Naive thymus-derived CD8-positive, alpha-beta T cell (primary cell): ENCODE data around the gene CYP24A1. TPM values are rescaled to one million over a fixed set of nuclear protein-coding genes. Genes with fewer than 3 reads are reported as not detected.

Experiments used
- ATAC-seq, 2 donors: fragments of 150-1000 bp; cut with Tn5 transposase in 1 of 2; sonication (Bioruptor Pico), chemical (Tn5 transposase) in 1 of 2; 1 replicate in 1 of 2; 2 replicates in 1 of 2; pipeline ENCODE4 v1.10.0; 2021; ENCODE audit warnings: mild to moderate bottlenecking in 2 of 2, moderate library complexity in 2 of 2
- POLR2A ChIA-PET: fragments of 350-600 bp; sonication (Branson Sonifier 250); formaldehyde crosslinking; loops from one replicate; lab custom pipeline; 2021; ENCODE audit warnings: antibody characterized with exemption; lab: Charles Lee
- DNase-seq, 10 donors: peaks; one replicate each; pipeline versions ENCODE4 v3.0.0 to v3.0.0-alpha.2; 2020 to 2022
- H3K27ac Mint-ChIP-seq, 10 donors: one replicate each; pipeline ENCODE4 v1.8.0; 2020 to 2022; ENCODE audit warnings: mild to moderate bottlenecking in 10 of 10, mixed read lengths in 10 of 10, moderate library complexity in 4 of 10, inconsistent platforms in 1 of 10
- H3K27me3 Mint-ChIP-seq, 5 donors: one replicate each; pipeline ENCODE4 v1.8.0; 2021 to 2022; ENCODE audit warnings: mixed read lengths in 5 of 5
- H3K36me3 Mint-ChIP-seq, 3 donors: one replicate each; pipeline ENCODE4 v1.8.0; 2020 to 2022; ENCODE audit warnings: mixed read lengths in 3 of 3, mild to moderate bottlenecking in 2 of 3, inconsistent platforms in 1 of 3
- H3K4me1 Mint-ChIP-seq, 4 donors: one replicate each; pipeline ENCODE4 v1.8.0; 2021 to 2022; ENCODE audit warnings: mixed read lengths in 4 of 4
- H3K4me3 Mint-ChIP-seq, 10 donors: one replicate each; pipeline ENCODE4 v1.8.0; 2020 to 2022; ENCODE audit warnings: mild to moderate bottlenecking in 10 of 10, mixed read lengths in 10 of 10, moderate library complexity in 6 of 10, inconsistent platforms in 1 of 10
- H3K9me3 Mint-ChIP-seq, 9 donors: one replicate each; pipeline ENCODE4 v1.8.0; 2020 to 2022; ENCODE audit warnings: mixed read lengths in 9 of 9, mild to moderate bottlenecking in 3 of 9, inconsistent platforms in 1 of 9, moderate library complexity in 1 of 9
- polyA plus RNA-seq, 3 donors: library from polyadenylated mRNA; unstranded; fragments of 300-500 nt; fragmentation: Illumina TruSeq; gene quantifications; one replicate each; pipeline ENCODE4 v1.2.3, GENCODE V29; 2021
- total RNA-seq, 8 experiments: library from RNA in 2 of 8; stranded (reverse) in 2 of 8; gene quantifications; one replicate each; pipeline ENCODE4 v1.2.3 and lab custom pipeline; 2021 to 2026

Gene CYP24A1
- total RNA-seq: under 1 TPM in 1 of 2 experiments, not detected in 1; 0.47 TPM
- polyA plus RNA-seq: not detected
- total RNA-seq (lab: John Stamatoyannopoulos, UW): 0 to 0.17 (median 0.04) reads per million in 6 experiments

DNA sequence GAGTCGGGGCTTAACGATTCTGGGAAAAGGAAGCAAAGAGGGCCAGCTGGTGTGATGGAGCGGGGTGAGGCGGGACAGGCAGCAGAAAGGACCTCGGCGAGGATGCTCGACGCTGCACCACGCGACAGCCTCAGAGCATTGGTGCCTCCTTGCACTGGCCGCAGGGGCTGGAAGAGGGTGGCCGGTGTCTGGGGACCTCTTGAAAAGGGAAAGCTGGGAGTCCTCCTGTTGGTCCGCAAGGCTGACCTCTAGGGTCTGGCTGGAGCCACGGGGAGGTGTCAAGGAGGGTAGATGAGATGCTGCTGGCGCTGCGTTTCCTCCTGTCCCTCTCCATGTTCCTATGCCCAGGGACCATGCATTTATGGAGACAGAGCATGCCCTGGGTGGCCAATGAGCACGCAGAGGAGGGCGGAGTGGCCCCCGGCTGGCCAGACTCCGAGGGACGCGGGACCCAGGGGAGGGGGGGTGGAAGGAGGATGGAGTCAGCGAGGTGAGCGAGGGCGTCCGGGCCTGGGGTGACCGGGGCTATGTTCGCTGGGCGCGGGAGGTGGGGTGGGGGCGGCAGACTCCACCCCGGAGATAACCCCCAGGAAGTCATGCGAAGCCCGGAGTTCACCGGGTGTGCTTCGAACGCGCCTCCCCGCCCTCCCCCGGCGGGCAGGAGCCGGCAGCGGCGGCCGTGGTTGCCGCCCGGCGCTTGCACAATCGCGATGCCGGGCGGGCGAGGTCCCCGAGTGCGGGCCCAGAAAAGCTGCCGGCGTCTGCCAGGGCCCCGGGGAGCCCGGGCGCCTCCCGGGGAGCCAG, at the start of gene CYP24A1:
Gene CYP24A1 (minus strand): TSS at position 334 of the 804 bp plus-strand sequence. CDS start 407 bp downstream, outside the sequence.
- DNase-seq (no peak), ATAC-seq (peak; percentile 44 to 56)
- Mint-ChIP-seq H3K4me1 (peaks cover 15 to 27% (median 24%) of the 10 kb centered on the region in 4 donors), H3K9me3 (peaks cover 0 to 2% (median 0%) of the 10 kb centered on the region in 9 donors), H3K27me3 (peaks cover 42 to 75% (median 70%) of the 10 kb centered on the region in 5 donors), H3K36me3 (no peaks in the 10 kb centered on the region), H3K27ac (peak within 1 kb of the TSS in 1 of 10 donors; percentile 21), H3K4me3 (peak within 1 kb of the TSS; percentile 56 to 81 (median 74))
- POLR2A ChIA-PET: no interaction called here

- peak overlapping the region in 1 of 10 donors; percentile 38 for H3K4me3 Mint-ChIP-seq
- ATAC-seq (no peak), DNase-seq (no peak)
- H3K36me3 Mint-ChIP-seq: peaks cover 0 to 6% (median 5%) of the 10 kb centered on the region in 3 donors
- POLR2A ChIA-PET: no interaction called here
- peaks cover 0 to 9% (median under 1%) of the 10 kb centered on the region in 9 donors for H3K9me3 Mint-ChIP-seq
- H3K27me3 Mint-ChIP-seq: peaks cover 0 to 1% (median 0%) of the 10 kb centered on the region in 5 donors
- peaks cover 17 to 27% (median 22%) of the 10 kb centered on the region in 4 donors for H3K4me1 Mint-ChIP-seq
- H3K27ac Mint-ChIP-seq: peak overlapping the region in 3 of 10 donors; percentile 71 to 86 (median 74)
Measured at GRCh38 chr20:54223285-54223684, 49.5 kb upstream of the CYP24A1 start.

DNA sequence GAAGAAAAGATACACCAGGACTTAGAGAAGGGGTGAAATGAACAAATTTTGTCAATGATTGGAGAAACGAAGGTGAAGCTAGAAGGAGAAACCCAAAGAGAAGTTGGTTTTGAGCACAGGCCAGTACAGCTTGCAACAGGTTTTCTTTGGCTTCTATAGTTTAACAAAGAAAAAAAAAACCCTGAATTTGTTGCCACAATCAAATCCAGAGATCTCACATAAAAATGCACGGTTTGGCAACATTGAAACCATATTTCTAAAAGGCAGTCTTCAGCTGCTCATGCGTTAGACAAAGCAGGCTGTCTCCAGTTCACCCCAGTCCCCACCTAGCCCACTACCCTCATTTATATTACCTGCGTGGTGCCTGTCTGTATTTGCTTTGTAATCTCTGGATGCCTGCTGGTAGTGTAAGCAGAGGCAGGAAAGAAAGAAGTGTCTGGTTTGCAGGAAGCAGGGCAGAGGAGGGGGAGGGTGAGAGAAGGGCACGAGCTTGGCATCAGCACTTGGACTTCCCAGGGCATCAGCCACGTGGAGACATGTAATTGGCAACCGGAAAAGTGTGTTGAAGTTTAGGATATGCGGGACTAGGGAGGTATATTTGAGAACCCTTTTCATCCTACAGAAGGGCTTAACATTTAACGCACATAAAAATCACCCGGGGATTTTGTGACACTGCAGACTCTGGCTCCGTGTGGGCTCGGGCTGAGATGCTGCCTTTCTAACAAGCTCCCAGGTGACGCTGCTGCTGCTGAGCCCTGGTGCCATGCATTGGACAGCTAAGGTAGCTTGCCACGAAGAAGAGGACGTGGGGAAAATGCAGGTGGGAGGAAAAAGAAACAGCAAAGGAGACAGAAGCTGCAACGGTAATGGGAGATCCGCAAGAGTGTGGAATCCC, 48.5 kb upstream of the CYP24A1 start:
- Mint-ChIP-seq H3K27ac (peak overlapping the region; percentile 80 to 94 (median 88)), H3K4me1 (peaks cover 17 to 27% (median 22%) of the 10 kb centered on the region in 4 donors), H3K36me3 (peaks cover 0 to 12% (median under 1%) of the 10 kb centered on the region in 3 donors), H3K27me3 (peaks cover 0 to under 1% (median 0%) of the 10 kb centered on the region in 5 donors), H3K4me3 (peak overlapping the region in 5 of 10 donors; percentile 47 to 83 (median 74)), H3K9me3 (peaks cover 0 to 3% (median 0%) of the 10 kb centered on the region in 9 donors)
- POLR2A ChIA-PET: interaction anchor here (0.8 to 1.3 kb wide), 3 partner anchors 10 to 14 kb away, joined by 3 to 7 read pairs (median 4); partner anchors contain the start of gene PFDN4
- DNase-seq (no peak), ATAC-seq (peak in 1 of 2 donors; percentile 23)

- H3K9me3 Mint-ChIP-seq: no peaks in the 10 kb centered on the region
- DNase-seq (peak in 5 of 10 donors; percentile 7 to 48 (median 28)), ATAC-seq (peak; percentile 87 to 97)
- peaks cover 0 to 19% (median 5%) of the 10 kb centered on the region in 3 donors for H3K36me3 Mint-ChIP-seq
- H3K27me3 Mint-ChIP-seq: no peaks in the 10 kb centered on the region
- POLR2A ChIA-PET: interaction anchor here (1.3 kb wide), 2 partner anchors 9 to 13 kb away, joined by 4 to 7 read pairs; partner anchors contain the start of gene PFDN4
- peak overlapping the region; percentile 80 to 94 (median 88) for H3K27ac Mint-ChIP-seq
- peaks cover 17 to 28% (median 23%) of the 10 kb centered on the region in 4 donors for H3K4me1 Mint-ChIP-seq
- peak overlapping the region in 8 of 10 donors; percentile 40 to 83 (median 58) for H3K4me3 Mint-ChIP-seq
Measured at GRCh38 chr20:54221353-54221752, 47.6 kb upstream of the CYP24A1 start.

DNA sequence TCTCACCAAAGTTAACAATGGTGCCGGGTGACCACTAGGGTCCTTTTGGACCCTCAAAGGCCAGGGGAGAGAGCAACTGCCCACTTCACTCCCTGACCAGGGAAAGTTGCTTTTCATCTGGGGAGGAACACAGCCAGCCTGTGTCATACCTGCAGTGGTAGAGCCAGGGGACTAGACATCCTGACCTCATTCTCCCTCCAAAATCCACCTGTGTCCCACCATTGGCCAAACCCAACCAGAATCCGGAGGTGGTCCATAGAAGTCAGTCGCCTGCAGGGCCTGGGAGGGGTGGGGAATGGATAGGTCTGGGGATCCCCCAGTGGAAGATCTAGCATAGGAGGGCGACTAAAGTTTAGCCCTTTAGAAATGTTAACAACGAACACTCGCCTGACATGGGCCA, 46.9 kb upstream of the CYP24A1 start:
- peaks cover 0 to 26% (median 11%) of the 10 kb centered on the region in 3 donors for H3K36me3 Mint-ChIP-seq
- peaks cover 17 to 29% (median 24%) of the 10 kb centered on the region in 4 donors for H3K4me1 Mint-ChIP-seq
- no peaks in the 10 kb centered on the region for H3K9me3 Mint-ChIP-seq
- peak overlapping the region in 6 of 10 donors; percentile 3 to 92 (median 58) for H3K27ac Mint-ChIP-seq
- POLR2A ChIA-PET: interaction anchor here (1.3 kb wide), 2 partner anchors 8 to 13 kb away, joined by 4 to 7 read pairs; partner anchors contain the start of gene PFDN4
- H3K4me3 Mint-ChIP-seq: no peak overlapping the region
- DNase-seq: no peak
- no peak for ATAC-seq
- H3K27me3 Mint-ChIP-seq: no peaks in the 10 kb centered on the region

DNA sequence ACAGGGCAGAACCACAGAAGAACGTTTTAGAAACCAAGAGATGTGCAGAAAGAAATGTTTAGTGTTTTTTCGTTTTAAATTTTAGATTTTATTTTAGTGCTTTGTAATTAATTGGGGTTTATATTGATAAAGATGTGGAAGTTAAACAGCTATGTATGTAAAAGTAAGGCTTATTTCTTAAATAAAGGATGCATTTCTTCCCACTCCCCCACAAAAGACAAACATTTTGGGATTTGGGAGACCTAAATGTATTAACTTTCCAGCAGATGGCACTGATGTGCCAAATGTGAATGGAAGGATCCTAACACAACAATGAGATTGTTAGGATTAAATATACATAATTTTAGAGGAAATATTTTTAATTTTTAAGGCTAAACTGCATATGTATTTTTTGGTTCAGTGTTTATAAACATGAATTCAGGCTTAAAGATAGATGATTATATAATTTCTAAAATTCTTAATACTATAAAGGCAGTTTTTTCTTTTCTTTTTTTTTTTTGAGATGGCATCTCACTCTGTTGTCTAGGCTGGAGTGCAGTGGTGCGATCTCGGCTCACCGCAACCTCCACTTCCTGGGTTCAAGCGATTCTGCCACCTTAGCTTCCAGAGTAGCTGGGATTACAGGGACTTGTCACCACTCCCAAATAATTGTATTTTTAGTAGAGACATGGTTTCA, 46.1 kb upstream of the CYP24A1 start:
- H3K27ac Mint-ChIP-seq: no peak overlapping the region
- peaks cover 19 to 37% (median 24%) of the 10 kb centered on the region in 4 donors for H3K4me1 Mint-ChIP-seq
- DNase-seq: peak in 1 of 10 donors; percentile 11
- H3K36me3 Mint-ChIP-seq: peaks cover 0 to 32% (median 13%) of the 10 kb centered on the region in 3 donors
- H3K27me3 Mint-ChIP-seq: no peaks in the 10 kb centered on the region
- POLR2A ChIA-PET: no interaction called here
- no peaks in the 10 kb centered on the region for H3K9me3 Mint-ChIP-seq
- no peak overlapping the region for H3K4me3 Mint-ChIP-seq
- ATAC-seq: no peak

- H3K4me1 Mint-ChIP-seq: peaks cover 19 to 38% (median 24%) of the 10 kb centered on the region in 4 donors
- no peak for DNase-seq
- no peaks in the 10 kb centered on the region for H3K9me3 Mint-ChIP-seq
- no peak overlapping the region for H3K4me3 Mint-ChIP-seq
- H3K27ac Mint-ChIP-seq: no peak overlapping the region
- no peaks in the 10 kb centered on the region for H3K27me3 Mint-ChIP-seq
- ATAC-seq: no peak
- peaks cover 0 to 41% (median 13%) of the 10 kb centered on the region in 3 donors for H3K36me3 Mint-ChIP-seq
- POLR2A ChIA-PET: no interaction called here
Measured at GRCh38 chr20:54218470-54218869, 44.7 kb upstream of the CYP24A1 start.

DNA sequence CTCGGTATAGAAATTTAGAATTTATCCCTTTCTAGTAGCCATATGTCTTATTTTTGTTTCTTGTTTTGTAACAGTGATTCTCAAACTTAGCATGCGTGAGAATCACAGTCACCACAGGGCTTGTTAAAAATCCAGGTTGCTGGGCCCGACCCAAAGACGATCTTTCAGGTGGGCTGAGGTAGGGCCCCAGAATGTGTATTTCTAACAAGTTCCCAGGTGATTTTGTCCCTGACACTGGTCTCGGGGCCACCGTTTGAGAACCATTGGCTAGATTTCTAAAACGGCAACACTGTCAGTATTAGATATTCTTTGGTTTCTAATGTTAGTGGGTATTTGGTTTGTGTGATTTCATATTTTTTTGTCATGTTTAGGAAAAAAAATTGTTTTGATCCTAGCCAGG, 44.0 kb upstream of the CYP24A1 start:
- Mint-ChIP-seq H3K9me3 (no peaks in the 10 kb centered on the region), H3K27ac (peak overlapping the region in 1 of 10 donors; percentile 8), H3K27me3 (no peaks in the 10 kb centered on the region), H3K4me1 (peaks cover 18 to 32% (median 26%) of the 10 kb centered on the region in 4 donors), H3K36me3 (peaks cover 0 to 43% (median 13%) of the 10 kb centered on the region in 3 donors), H3K4me3 (no peak overlapping the region)
- POLR2A ChIA-PET: no interaction called here
- DNase-seq: no peak
- no peak for ATAC-seq

GRCh38 chr20:54215157-54215789, 41.5 kb upstream of the CYP24A1 start:
- H3K9me3 Mint-ChIP-seq: no peaks in the 10 kb centered on the region
- no peak overlapping the region for H3K4me3 Mint-ChIP-seq
- POLR2A ChIA-PET: no interaction called here
- no peak for DNase-seq
- peaks cover 9 to 27% (median 21%) of the 10 kb centered on the region in 4 donors for H3K4me1 Mint-ChIP-seq
- ATAC-seq: no peak
- peaks cover 0 to 51% (median 13%) of the 10 kb centered on the region in 3 donors for H3K36me3 Mint-ChIP-seq
- no peaks in the 10 kb centered on the region for H3K27me3 Mint-ChIP-seq
- H3K27ac Mint-ChIP-seq: no peak overlapping the region

- no peaks in the 10 kb centered on the region for H3K27me3 Mint-ChIP-seq
- H3K36me3 Mint-ChIP-seq: peaks cover 0 to 51% (median 13%) of the 10 kb centered on the region in 3 donors
- peaks cover 13 to 34% (median 28%) of the 10 kb centered on the region in 4 donors for H3K4me1 Mint-ChIP-seq
- no peaks in the 10 kb centered on the region for H3K9me3 Mint-ChIP-seq
- no peak overlapping the region for H3K27ac Mint-ChIP-seq
- ATAC-seq: no peak
- POLR2A ChIA-PET: no interaction called here
- no peak overlapping the region for H3K4me3 Mint-ChIP-seq
- no peak for DNase-seq
Measured at GRCh38 chr20:54214566-54214965, 40.8 kb upstream of the CYP24A1 start.

- POLR2A ChIA-PET: interaction anchor here (1.4 kb wide), 1 partner anchor 8 kb away, joined by 4 read pairs; no protein-coding TSS in a partner anchor
- Mint-ChIP-seq H3K36me3 (peaks cover 0 to 45% (median 13%) of the 10 kb centered on the region in 3 donors), H3K4me3 (peak overlapping the region in 1 of 10 donors; percentile 7), H3K27ac (peak overlapping the region in 1 of 10 donors; percentile 11), H3K27me3 (no peaks in the 10 kb centered on the region), H3K4me1 (peaks cover 20 to 44% (median 39%) of the 10 kb centered on the region in 4 donors), H3K9me3 (no peaks in the 10 kb centered on the region)
- no peak for ATAC-seq
- DNase-seq: no peak
Measured at GRCh38 chr20:54212871-54213270, 39.1 kb upstream of the CYP24A1 start.
